Activated CD4-positive, CD25-positive, alpha-beta regulatory T cell treated with anti-CD3 and anti-CD28 coated beads, Interleukin-2, amount 50 U/mL, for 24 hours (primary cell): ENCODE results near the gene PKP1.

ENCODE experiments used
- ATAC-seq, 2 donors: fragments of 150-1000 bp; cut with Tn5 transposase; one replicate each; pipeline ENCODE4 v1.10.0; 2021; ENCODE audit warnings: mild to moderate bottlenecking in 1 of 2, moderate library complexity in 1 of 2

PKP1 gene

GRCh38 chr1:201331166-201331565, 47.9 kb downstream of the PKP1 start:
- no peak for ATAC-seq

DNA sequence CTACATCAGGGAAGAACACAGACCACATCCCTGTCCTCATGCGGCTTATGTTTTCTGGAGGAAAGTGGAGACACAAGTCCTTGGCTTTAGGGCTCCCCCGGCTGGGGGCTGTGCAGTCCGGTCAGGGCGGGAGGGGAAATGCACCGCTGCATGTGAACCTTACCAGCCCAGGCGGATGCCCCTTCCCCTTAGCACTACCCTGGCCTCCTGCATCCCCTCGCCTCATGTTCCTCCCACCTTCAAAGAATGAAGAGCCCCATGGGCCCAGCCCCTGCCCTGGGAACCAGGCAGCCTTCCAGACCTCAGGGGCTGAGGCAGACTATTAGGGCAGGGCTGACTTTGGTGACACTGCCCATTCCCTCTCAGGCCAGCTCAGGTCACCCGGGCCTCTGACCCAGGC, 48.7 kb downstream of the PKP1 start:
- ATAC-seq: no peak

- ATAC-seq: no peak
Measured at GRCh38 chr1:201332616-201333335, 49.5 kb downstream of the PKP1 start.

- no peak for ATAC-seq
Measured at GRCh38 chr1:201334325-201335173, 51.2 kb downstream of the PKP1 start.

DNA sequence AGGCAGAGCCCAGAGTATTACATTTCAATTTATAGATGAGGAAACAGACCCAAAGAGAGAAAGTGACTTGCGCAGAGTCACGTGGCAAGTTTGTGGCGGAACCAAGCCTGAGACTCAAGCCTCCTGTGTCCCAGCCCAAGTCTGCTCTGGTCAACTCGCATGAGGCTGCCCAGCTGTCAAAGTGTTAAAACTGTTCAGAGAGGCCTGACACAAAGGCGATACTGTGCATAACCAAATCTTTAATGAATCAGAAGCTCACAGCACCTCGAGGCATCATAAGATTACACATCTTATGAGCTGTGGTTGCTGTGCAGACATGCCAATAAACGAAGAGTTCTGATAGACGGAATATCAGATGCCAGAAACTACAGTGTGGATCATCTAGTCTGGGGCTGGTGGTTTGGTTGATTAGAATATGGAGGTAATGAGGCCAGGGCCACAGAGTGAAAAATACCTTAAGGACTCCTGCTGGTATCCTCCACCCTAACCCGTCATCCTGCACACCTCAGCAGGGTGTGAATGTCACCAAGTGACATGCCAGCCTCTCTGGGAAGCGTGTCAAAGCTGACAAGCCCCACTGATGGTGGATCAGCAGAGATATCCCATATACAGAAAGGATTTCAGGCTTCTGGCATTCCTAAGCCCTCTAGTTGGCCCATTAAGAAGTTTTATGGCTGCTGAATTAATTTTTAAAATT, 52.0 kb downstream of the PKP1 start:
- no peak for ATAC-seq

GRCh38 chr1:201335901-201336300, 52.6 kb downstream of the PKP1 start:
- ATAC-seq: no peak

GRCh38 chr1:201336711-201337450, 53.6 kb downstream of the PKP1 start:
- ATAC-seq: no peak

DNA sequence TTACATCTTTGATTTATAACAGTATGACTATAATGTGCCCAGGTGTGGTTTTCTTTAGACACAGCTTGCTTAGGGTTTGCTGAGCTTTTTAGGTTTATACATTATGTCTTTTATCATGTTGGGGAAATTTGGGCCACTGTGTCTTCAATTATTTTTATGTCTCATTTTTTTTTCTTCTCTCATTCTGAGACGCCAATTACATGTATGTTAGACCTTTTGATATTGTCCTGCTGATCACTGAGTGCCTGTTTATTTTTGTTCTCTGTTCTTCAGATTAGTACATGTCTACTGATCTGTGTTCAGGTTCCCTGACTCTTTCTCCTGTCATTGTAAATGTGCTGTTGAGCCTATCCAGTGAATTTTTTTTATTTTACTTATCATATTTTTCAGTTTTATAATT, 58.1 kb downstream of the PKP1 start:
- ATAC-seq: no peak

GRCh38 chr1:201344206-201345080, 61.1 kb downstream of the PKP1 start:
- no peak for ATAC-seq

DNA sequence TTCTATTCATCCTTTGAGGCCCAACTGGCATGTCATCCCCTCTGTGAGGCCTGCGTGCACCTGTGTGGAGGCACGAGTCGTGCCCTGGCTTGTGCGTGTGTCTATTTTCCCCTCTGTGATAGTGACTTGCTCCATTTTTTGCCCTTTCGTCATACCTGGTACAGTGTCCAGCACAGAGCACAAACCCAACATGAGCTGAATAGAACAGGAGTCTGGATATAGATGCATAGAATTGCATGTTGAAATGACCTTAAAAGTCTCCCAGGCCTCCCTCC, 61.7 kb downstream of the PKP1 start:
- no peak for ATAC-seq

- no peak for ATAC-seq
Measured at GRCh38 chr1:201346337-201346939, 63.1 kb downstream of the PKP1 start.

- ATAC-seq: no peak
Measured at GRCh38 chr1:201346987-201347386, 63.7 kb downstream of the PKP1 start.

DNA sequence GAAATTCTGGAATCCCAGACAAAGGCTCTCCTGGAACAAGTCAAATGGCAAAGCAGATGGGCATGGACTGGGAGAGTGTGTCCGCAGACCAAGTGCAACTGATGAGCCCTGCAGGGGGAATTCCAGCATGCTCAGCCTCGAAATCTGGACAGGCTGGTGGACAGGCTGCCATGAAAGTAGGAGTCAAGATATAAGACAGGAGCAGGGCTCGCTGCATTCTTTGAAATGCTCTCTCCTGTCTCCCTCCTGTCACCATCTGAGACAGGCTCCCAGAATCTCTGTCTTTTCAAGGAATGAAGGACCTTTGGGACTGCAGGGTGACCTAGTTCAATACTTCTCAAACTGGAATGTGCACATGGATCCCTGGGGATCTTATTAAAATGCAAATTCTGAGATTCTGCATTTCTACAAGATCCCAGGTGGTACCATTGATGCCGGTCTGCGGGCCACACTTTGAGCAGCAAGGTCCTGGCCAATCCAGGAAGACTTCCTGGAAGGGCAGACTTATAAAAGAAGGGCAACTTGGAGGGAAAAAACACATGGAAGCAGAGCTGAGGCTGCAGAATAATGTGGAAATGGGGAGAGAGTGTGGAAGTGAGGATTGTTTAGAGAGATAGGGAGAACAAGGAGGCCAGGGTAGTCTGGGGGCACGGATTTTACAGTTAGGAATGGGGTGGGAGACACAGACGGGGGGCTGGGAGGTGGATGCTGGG, 64.3 kb downstream of the PKP1 start:
- no peak for ATAC-seq

DNA sequence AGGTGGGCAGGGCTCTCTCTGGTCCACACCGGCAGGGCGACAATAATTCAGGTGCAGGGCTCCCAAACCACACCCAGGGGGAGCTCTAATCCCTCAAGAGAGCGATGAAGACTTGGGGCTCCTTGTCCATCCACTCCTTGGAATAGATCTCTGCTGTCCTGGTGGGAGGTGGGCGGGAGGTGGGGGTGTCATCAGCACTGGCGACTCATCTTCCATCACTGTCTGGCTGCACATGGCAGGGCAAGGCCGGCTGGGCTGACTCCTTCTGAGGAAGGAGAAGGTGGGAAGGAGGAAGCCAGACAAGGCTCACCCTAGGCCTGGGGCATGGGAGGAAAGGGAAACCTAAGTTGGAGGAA, 64.9 kb downstream of the PKP1 start:
- no peak for ATAC-seq

- no peak for ATAC-seq
Measured at GRCh38 chr1:201349092-201349491, 65.8 kb downstream of the PKP1 start.

- ATAC-seq: no peak
Measured at GRCh38 chr1:201350361-201350725, 67.0 kb downstream of the PKP1 start.

- ATAC-seq: no peak
Measured at GRCh38 chr1:201350884-201351283, 67.6 kb downstream of the PKP1 start.

DNA sequence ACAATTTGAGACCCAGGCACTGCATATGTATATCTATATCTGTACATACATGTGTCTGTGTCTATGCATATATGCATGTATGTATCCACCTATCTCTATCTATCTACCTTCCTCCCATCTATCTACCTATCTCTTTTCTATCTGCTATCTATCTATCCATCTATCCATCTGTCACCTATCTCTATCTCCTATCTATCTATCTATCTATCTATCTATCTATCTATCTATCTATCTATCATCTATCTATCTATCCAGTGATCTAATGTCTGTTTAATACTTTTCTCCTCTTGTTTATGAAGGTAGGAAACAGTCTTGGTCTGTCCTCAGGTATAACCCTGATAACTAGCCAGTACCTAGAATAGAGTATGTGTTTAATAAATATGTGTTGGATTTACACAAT, 68.3 kb downstream of the PKP1 start:
- no peak for ATAC-seq

DNA sequence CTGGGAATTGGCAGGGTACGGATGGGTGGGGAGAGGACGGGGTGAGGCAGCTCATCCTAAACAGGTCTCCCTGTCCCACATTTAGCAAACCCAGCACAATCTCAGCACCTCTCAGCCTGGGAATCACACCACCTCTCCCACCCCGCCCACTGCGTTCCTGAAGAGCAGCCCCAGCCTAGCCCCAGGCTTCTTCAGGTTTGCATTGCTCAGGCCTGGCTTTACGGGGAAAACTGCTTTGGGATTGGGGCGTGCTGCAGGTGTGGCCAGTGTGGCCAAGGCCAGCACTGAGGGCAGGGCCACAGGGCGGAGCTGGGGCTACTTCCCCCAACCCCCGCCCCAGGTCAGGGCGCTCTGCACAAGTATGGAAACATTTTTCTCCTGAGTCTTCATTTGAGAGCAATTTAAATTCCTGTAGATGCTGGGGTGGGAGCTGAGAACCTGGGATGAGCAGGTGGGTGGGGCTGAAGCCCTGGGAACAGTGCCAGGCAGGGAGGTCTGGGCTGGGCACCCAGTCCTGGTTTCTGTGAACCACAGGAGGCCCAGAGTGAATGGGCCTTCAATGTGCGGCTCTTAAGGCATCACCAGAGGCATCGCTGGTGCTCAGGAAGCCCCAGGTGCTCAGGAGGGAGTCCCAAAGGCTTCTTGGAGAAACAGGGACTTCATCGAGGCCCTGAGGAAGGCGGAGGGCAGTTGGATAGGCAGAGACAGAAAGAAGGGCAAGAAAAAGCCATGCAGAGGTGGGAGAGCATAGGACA, 70.1 kb downstream of the PKP1 start:
- no peak for ATAC-seq

DNA sequence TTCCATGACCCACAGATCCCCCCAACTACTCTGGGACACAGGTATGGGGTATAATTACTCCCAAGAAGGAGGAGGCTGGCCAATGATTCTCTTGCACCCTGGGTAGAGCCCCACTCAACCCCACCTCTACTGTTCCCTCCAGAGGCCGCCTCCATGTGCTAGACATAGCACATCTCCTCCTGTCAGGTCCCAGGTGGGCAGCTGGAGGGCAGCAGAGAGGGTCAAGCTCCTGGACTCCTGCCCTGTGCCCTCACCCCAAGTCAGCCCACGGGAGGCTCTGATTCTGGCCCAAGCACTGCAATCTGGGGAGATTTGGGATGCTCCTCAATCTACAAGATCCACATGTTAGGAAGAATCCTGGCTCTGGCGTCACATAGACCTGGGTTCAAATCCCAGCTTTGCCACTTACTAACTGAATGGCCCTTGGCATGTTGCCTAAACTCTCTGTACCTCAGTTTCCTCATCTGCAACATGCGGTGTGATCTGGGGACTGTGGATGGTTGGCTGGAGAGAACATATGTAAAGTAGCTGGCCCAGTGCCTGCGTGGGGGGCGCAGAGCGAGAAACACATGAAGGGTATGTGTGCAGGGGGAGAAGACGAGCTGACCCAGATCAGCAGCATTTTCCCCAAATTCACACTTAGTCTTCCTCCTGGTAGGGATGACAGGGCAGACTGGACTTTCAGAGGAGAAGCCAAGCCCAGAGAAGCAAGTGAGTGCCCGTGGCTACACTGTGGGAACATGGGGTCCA, 71.0 kb downstream of the PKP1 start:
- ATAC-seq: no peak
